Naive B cell (primary cell): ENCODE results near the gene GTF2H3. TPM values are rescaled to one million over a fixed set of nuclear protein-coding genes. Genes with fewer than 3 reads are reported as not detected.
"Not testable (repeated sequence)": the region's sequence is repeated elsewhere in the genome, so short reads cannot be mapped to it uniquely, and the experiment has no call there.

Experiments used
- ATAC-seq, 2 donors: fragments of 150-1000 bp; cut with Tn5 transposase; 2 replicates each; pipeline ENCODE4 v1.10.0; 2021; ENCODE audit warnings: low read depth in 2 of 2, mild to moderate bottlenecking in 2 of 2, moderate library complexity in 2 of 2
- DNase-seq: peaks from one replicate; pipeline ENCODE4 v3.0.0; 2022
- H3K27ac Mint-ChIP-seq, 6 donors: one replicate each; pipeline ENCODE4 v1.8.0; 2020 to 2022; ENCODE audit warnings: mild to moderate bottlenecking in 6 of 6, mixed read lengths in 6 of 6, moderate library complexity in 5 of 6, inconsistent platforms in 2 of 6
- H3K27me3 Mint-ChIP-seq, 3 donors: one replicate each; pipeline ENCODE4 v1.8.0; 2021 to 2022; ENCODE audit warnings: mixed read lengths in 3 of 3, mild to moderate bottlenecking in 1 of 3
- H3K36me3 Mint-ChIP-seq, 2 donors: one replicate each; pipeline ENCODE4 v1.8.0; 2020 to 2022; ENCODE audit warnings: mixed read lengths in 2 of 2, inconsistent platforms in 1 of 2, mild to moderate bottlenecking in 1 of 2
- H3K4me1 Mint-ChIP-seq, 3 donors: one replicate each; pipeline ENCODE4 v1.8.0; 2020 to 2022; ENCODE audit warnings: mixed read lengths in 3 of 3, inconsistent platforms in 1 of 3, mild to moderate bottlenecking in 1 of 3, moderate library complexity in 1 of 3
- H3K4me3 Mint-ChIP-seq, 8 donors: one replicate each; pipeline ENCODE4 v1.8.0; 2020 to 2022; ENCODE audit warnings: mild to moderate bottlenecking in 8 of 8, mixed read lengths in 8 of 8, moderate library complexity in 8 of 8, inconsistent platforms in 2 of 8
- H3K9me3 Mint-ChIP-seq, 7 donors: one replicate each; pipeline ENCODE4 v1.8.0; 2020 to 2022; ENCODE audit warnings: mixed read lengths in 7 of 7, mild to moderate bottlenecking in 5 of 7, inconsistent platforms in 2 of 7, moderate library complexity in 1 of 7
- polyA plus RNA-seq, 6 donors: library from polyadenylated mRNA; unstranded; fragments of 300-500 nt; fragmentation: Illumina TruSeq; gene quantifications; one replicate each; pipeline ENCODE4 v1.2.3, GENCODE V29; 2021; ENCODE audit warnings: low read depth in 6 of 6

GTF2H3 gene
- polyA plus RNA-seq: 10 to 100 TPM; 18.6 to 43.7 (median 32.1) TPM

GRCh38 chr12:123633379-123634141 is at the start of gene GTF2H3, which contains the start of gene EIF2B1:
GTF2H3 (plus strand) TSS chr12:123633829; CDS start chr12:123633860, 31 bp downstream.
EIF2B1 (minus strand) TSS chr12:123633686; CDS start chr12:123633557, 129 bp downstream.
- H3K4me3 Mint-ChIP-seq: peak within 1 kb of the TSS; percentile 89 to 99 (median 98)
- DNase-seq: peak; percentile 96
- H3K27ac Mint-ChIP-seq: peak within 1 kb of the TSS; percentile 95 to 99 (median 98)
- H3K9me3 Mint-ChIP-seq: no peaks in the 10 kb centered on the region
- H3K36me3 Mint-ChIP-seq: peaks cover 5 to 13% of the 10 kb centered on the region in 2 donors
- peaks cover 24 to 32% (median 27%) of the 10 kb centered on the region in 3 donors for H3K4me1 Mint-ChIP-seq
- no peaks in the 10 kb centered on the region for H3K27me3 Mint-ChIP-seq
- peak; percentile 96 to 98 for ATAC-seq

- DNase-seq: no peak
- ATAC-seq: no peak
- Mint-ChIP-seq H3K27ac (peak overlapping the region in 1 of 6 donors; percentile 1), H3K4me1 (peaks cover 14 to 30% (median 30%) of the 10 kb centered on the region in 3 donors), H3K9me3 (no peaks in the 10 kb centered on the region), H3K36me3 (peaks cover 6% of the 10 kb centered on the region in 2 donors), H3K4me3 (peak overlapping the region in 2 of 8 donors; percentile 25 to 38), H3K27me3 (no peaks in the 10 kb centered on the region)
Observed at GRCh38 chr12:123591702-123592481, 41.7 kb upstream of the GTF2H3 start.

GRCh38 chr12:123595729-123596128 is 37.9 kb upstream of the GTF2H3 start:
- H3K27me3 Mint-ChIP-seq: no peaks in the 10 kb centered on the region
- DNase-seq (no peak), ATAC-seq (no peak)
- no peaks in the 10 kb centered on the region for H3K9me3 Mint-ChIP-seq
- no peak overlapping the region for H3K4me3 Mint-ChIP-seq
- H3K27ac Mint-ChIP-seq: no peak overlapping the region
- peaks cover 6% of the 10 kb centered on the region in 2 donors for H3K36me3 Mint-ChIP-seq
- H3K4me1 Mint-ChIP-seq: peaks cover 13 to 23% (median 20%) of the 10 kb centered on the region in 3 donors

GRCh38 chr12:123597100-123597499 is 36.5 kb upstream of the GTF2H3 start:
- Mint-ChIP-seq H3K36me3 (peaks cover 0 to 6% of the 10 kb centered on the region in 2 donors), H3K27ac (no peak overlapping the region), H3K4me3 (no peak overlapping the region), H3K4me1 (peaks cover 15 to 24% (median 22%) of the 10 kb centered on the region in 3 donors), H3K27me3 (no peaks in the 10 kb centered on the region), H3K9me3 (no peaks in the 10 kb centered on the region)
- ATAC-seq (no peak), DNase-seq (no peak)

GRCh38 chr12:123598522-123598921 is 35.1 kb upstream of the GTF2H3 start:
- peaks cover 0 to 6% of the 10 kb centered on the region in 2 donors for H3K36me3 Mint-ChIP-seq
- H3K4me1 Mint-ChIP-seq: peaks cover 23 to 32% (median 32%) of the 10 kb centered on the region in 3 donors
- no peak for ATAC-seq
- DNase-seq: no peak
- H3K4me3 Mint-ChIP-seq: peak overlapping the region in 1 of 8 donors; percentile 92
- H3K9me3 Mint-ChIP-seq: no peaks in the 10 kb centered on the region
- H3K27me3 Mint-ChIP-seq: no peaks in the 10 kb centered on the region
- H3K27ac Mint-ChIP-seq: no peak overlapping the region

- no peak for DNase-seq
- H3K27me3 Mint-ChIP-seq: no peaks in the 10 kb centered on the region
- ATAC-seq: no peak
Observed at GRCh38 chr12:123599310-123599709, 34.3 kb upstream of the GTF2H3 start.

GRCh38 chr12:123599721-123600120 is 33.9 kb upstream of the GTF2H3 start:
- ATAC-seq (no peak), DNase-seq (no peak)
- Mint-ChIP-seq H3K4me3 (peak overlapping the region; percentile 12 to 97 (median 64)), H3K36me3 (peaks cover 0 to 6% of the 10 kb centered on the region in 2 donors), H3K4me1 (peaks cover 23 to 35% (median 33%) of the 10 kb centered on the region in 3 donors), H3K27ac (peak overlapping the region in 2 of 6 donors; percentile 49 to 57), H3K27me3 (no peaks in the 10 kb centered on the region), H3K9me3 (no peaks in the 10 kb centered on the region)

More at GRCh38 chr12:123599310-123599709, 34.3 kb upstream of the GTF2H3 start:
- Mint-ChIP-seq H3K27ac (peak overlapping the region in 4 of 6 donors; percentile 37 to 86 (median 53)), H3K36me3 (peaks cover 0 to 6% of the 10 kb centered on the region in 2 donors), H3K9me3 (no peaks in the 10 kb centered on the region), H3K4me3 (peak overlapping the region in 6 of 8 donors; percentile 11 to 97 (median 47)), H3K4me1 (peaks cover 23 to 35% (median 33%) of the 10 kb centered on the region in 3 donors)

GRCh38 chr12:123601602-123602489 is 31.8 kb upstream of the GTF2H3 start, which contains the start of gene DDX55:
DDX55 (plus strand) TSS chr12:123602099; CDS start chr12:123602149, 50 bp downstream.
- H3K4me3 Mint-ChIP-seq: peak within 1 kb of the TSS; percentile 92 to 100 (median 97)
- peak within 1 kb of the TSS; percentile 93 to 98 (median 97) for H3K27ac Mint-ChIP-seq
- H3K4me1 Mint-ChIP-seq: peaks cover 23 to 35% (median 30%) of the 10 kb centered on the region in 3 donors
- ATAC-seq (peak; percentile 91 to 93), DNase-seq (peak; percentile 83)
- no peaks in the 10 kb centered on the region for H3K27me3 Mint-ChIP-seq
- peaks cover 0 to 3% of the 10 kb centered on the region in 2 donors for H3K36me3 Mint-ChIP-seq
- H3K9me3 Mint-ChIP-seq: no peaks in the 10 kb centered on the region

GRCh38 chr12:123602651-123603195 is 30.9 kb upstream of the GTF2H3 start:
- ATAC-seq (no peak), DNase-seq (no peak)
- Mint-ChIP-seq H3K9me3 (no peaks in the 10 kb centered on the region), H3K27me3 (no peaks in the 10 kb centered on the region), H3K4me1 (peaks cover 23 to 35% (median 32%) of the 10 kb centered on the region in 3 donors), H3K27ac (peak overlapping the region; percentile 71 to 98 (median 97)), H3K36me3 (peaks cover 6 to 8% of the 10 kb centered on the region in 2 donors), H3K4me3 (peak overlapping the region; percentile 92 to 100 (median 97))

GRCh38 chr12:123603495-123603894 is 30.1 kb upstream of the GTF2H3 start:
- DNase-seq, H3K9me3 Mint-ChIP-seq, H3K27me3 Mint-ChIP-seq, ATAC-seq: not testable (repeated sequence)
- Mint-ChIP-seq H3K36me3 (peaks cover 14 to 15% of the 10 kb centered on the region in 2 donors), H3K4me1 (peaks cover 23 to 35% (median 34%) of the 10 kb centered on the region in 3 donors), H3K27ac (peak overlapping the region in 1 of 6 donors; percentile 47), H3K4me3 (peak overlapping the region in 6 of 8 donors; percentile 19 to 97 (median 94))

GRCh38 chr12:123607756-123608155 is 25.9 kb upstream of the GTF2H3 start:
- H3K36me3 Mint-ChIP-seq: peaks cover 16 to 18% of the 10 kb centered on the region in 2 donors
- H3K9me3 Mint-ChIP-seq: no peaks in the 10 kb centered on the region

GRCh38 chr12:123608182-123608581 is 25.4 kb upstream of the GTF2H3 start:
- H3K27ac Mint-ChIP-seq: peak overlapping the region in 1 of 6 donors; percentile 3
- H3K4me1 Mint-ChIP-seq: peaks cover 1 to 12% (median 7%) of the 10 kb centered on the region in 3 donors
- H3K4me3 Mint-ChIP-seq: peak overlapping the region in 2 of 8 donors; percentile 33 to 38
- ATAC-seq (no peak), DNase-seq (no peak)
- no peaks in the 10 kb centered on the region for H3K27me3 Mint-ChIP-seq
- H3K9me3 Mint-ChIP-seq: no peaks in the 10 kb centered on the region
- peaks cover 16 to 18% of the 10 kb centered on the region in 2 donors for H3K36me3 Mint-ChIP-seq

More at GRCh38 chr12:123607756-123608155, 25.9 kb upstream of the GTF2H3 start:
- DNase-seq: no peak
- no peaks in the 10 kb centered on the region for H3K27me3 Mint-ChIP-seq
- H3K4me1 Mint-ChIP-seq: peaks cover 5 to 16% (median 11%) of the 10 kb centered on the region in 3 donors
- peak overlapping the region in 2 of 6 donors; percentile 5 to 16 for H3K27ac Mint-ChIP-seq
- no peak overlapping the region for H3K4me3 Mint-ChIP-seq
- no peak for ATAC-seq
